ENCODE results near the gene SF3B1. TPM values are rescaled to one million over a fixed set of nuclear protein-coding genes. Genes with fewer than 3 reads are reported as not detected.

The SF3B1 gene
- total RNA-seq, 1 donor from 2014 or later: 247 TPM

GRCh38 chr2:197369228-197369932 is 65.4 kb downstream of the SF3B1 start:
- Mint-ChIP-seq H3K27ac (no peak overlapping the region), H3K4me3 (no peak overlapping the region), H3K4me1 (ENCODE audit: low read depth) (peaks cover 12% of the 10 kb centered on the region), H3K9me3 (no peaks in the 10 kb centered on the region), H3K27me3 (ENCODE audit: insufficient read depth) (no peaks in the 10 kb centered on the region), H3K36me3 (ENCODE audit: low read depth) (no peaks in the 10 kb centered on the region)
- no peak for DNase-seq (ENCODE audit: low spot score)
- intact Hi-C loops (cut with micrococcal nuclease): no loop called here

DNA sequence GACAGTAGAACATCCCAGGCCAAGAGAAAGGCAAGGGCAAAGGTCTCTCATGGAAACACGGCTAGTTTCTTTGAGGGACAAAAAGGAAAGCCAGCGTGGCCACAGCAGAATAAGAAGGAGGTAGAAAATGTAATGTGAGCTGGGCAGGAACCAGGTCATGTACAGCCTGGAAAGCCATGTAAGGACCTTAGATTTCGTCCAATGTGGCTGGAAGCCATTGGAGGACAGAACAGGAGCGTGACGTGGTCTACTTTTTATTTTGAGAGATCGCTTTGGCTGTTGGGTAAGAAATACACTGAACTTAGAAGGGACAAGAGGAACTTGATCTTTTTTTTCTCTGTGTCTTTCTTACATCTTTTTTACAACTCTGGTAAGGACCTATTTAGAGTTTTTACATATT is 66.4 kb downstream of the SF3B1 start:
- Mint-ChIP-seq H3K27me3 (ENCODE audit: insufficient read depth) (no peaks in the 10 kb centered on the region), H3K4me3 (no peak overlapping the region), H3K4me1 (ENCODE audit: low read depth) (peaks cover 12% of the 10 kb centered on the region), H3K9me3 (no peaks in the 10 kb centered on the region), H3K27ac (no peak overlapping the region), H3K36me3 (ENCODE audit: low read depth) (no peaks in the 10 kb centered on the region)
- DNase-seq (ENCODE audit: low spot score): no peak
- intact Hi-C loops (cut with micrococcal nuclease): no loop called here

GRCh38 chr2:197363998-197364397 is 70.8 kb downstream of the SF3B1 start:
- Mint-ChIP-seq H3K36me3 (ENCODE audit: low read depth) (no peaks in the 10 kb centered on the region), H3K27ac (no peak overlapping the region), H3K4me3 (no peak overlapping the region), H3K4me1 (ENCODE audit: low read depth) (peaks cover 14% of the 10 kb centered on the region), H3K27me3 (ENCODE audit: insufficient read depth) (no peaks in the 10 kb centered on the region), H3K9me3 (peaks cover 7% of the 10 kb centered on the region)
- DNase-seq (ENCODE audit: low spot score): no peak
- intact Hi-C loops (cut with micrococcal nuclease): no loop called here

- H3K27ac Mint-ChIP-seq: no peak overlapping the region
- DNase-seq (ENCODE audit: low spot score): no peak
- H3K27me3 Mint-ChIP-seq (ENCODE audit: insufficient read depth): no peaks in the 10 kb centered on the region
- no peaks in the 10 kb centered on the region for H3K36me3 Mint-ChIP-seq (ENCODE audit: low read depth)
- peaks cover 8% of the 10 kb centered on the region for H3K9me3 Mint-ChIP-seq
- intact Hi-C loops (cut with micrococcal nuclease): no loop called here
- H3K4me1 Mint-ChIP-seq (ENCODE audit: low read depth): peaks cover 26% of the 10 kb centered on the region
- no peak overlapping the region for H3K4me3 Mint-ChIP-seq
These were observed 74.1 kb downstream of the SF3B1 start for GRCh38 chr2:197360744-197361156.

DNA sequence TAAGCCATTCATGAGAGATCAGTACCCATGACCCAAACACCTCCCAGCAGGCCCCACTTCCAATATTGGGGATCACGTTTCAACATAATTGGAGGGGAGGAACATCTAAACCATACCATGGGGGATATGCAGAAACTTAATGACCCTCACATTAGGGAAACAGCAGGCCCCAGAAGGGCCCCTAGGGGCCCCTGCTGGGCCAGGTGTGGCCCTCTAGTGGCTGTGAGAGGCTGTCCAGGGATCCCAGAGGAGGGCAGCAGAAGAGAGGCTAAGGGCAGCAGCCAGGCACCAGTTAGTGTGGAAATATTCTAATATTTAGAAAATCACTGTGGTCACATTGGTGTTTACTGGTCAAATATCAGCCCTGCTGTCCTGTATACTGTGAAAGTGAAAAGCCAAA is 75.0 kb downstream of the SF3B1 start:
- Mint-ChIP-seq H3K27ac (no peak overlapping the region), H3K4me3 (no peak overlapping the region), H3K27me3 (ENCODE audit: insufficient read depth) (no peaks in the 10 kb centered on the region), H3K9me3 (peaks cover 8% of the 10 kb centered on the region), H3K36me3 (ENCODE audit: low read depth) (no peaks in the 10 kb centered on the region), H3K4me1 (ENCODE audit: low read depth) (peaks cover 26% of the 10 kb centered on the region)
- intact Hi-C loops (cut with micrococcal nuclease): loop anchor here (2.0 kb wide), 1 partner anchor 31 kb away; no protein-coding TSS in a partner anchor
- no peak for DNase-seq (ENCODE audit: low spot score)

DNA sequence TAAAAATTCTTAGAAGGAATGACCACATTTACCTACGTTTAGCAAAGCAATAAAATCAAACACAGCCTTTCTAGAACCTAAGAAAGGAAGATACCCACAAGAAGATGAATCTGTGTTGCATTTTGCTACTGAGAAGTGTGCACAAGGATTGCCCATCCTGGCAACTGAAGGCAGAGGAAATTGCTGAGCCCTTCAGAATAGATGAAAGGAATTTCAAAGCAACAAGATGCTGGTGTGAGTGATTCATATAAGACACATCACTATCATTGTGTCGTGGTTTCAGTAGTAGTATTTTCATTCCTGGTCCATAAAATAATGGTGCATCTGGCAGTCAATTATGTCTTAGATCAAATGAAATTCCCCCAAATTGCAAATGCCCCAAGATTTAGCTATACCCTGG is 75.9 kb downstream of the SF3B1 start:
- intact Hi-C loops (cut with micrococcal nuclease): loop anchor here (2.0 kb wide), 1 partner anchor 30 kb away; no protein-coding TSS in a partner anchor
- H3K36me3 Mint-ChIP-seq (ENCODE audit: low read depth): no peaks in the 10 kb centered on the region
- no peak for DNase-seq (ENCODE audit: low spot score)
- H3K27ac Mint-ChIP-seq: no peak overlapping the region
- peaks cover 8% of the 10 kb centered on the region for H3K9me3 Mint-ChIP-seq
- H3K4me3 Mint-ChIP-seq: no peak overlapping the region
- no peaks in the 10 kb centered on the region for H3K27me3 Mint-ChIP-seq (ENCODE audit: insufficient read depth)
- H3K4me1 Mint-ChIP-seq (ENCODE audit: low read depth): peaks cover 26% of the 10 kb centered on the region

DNA sequence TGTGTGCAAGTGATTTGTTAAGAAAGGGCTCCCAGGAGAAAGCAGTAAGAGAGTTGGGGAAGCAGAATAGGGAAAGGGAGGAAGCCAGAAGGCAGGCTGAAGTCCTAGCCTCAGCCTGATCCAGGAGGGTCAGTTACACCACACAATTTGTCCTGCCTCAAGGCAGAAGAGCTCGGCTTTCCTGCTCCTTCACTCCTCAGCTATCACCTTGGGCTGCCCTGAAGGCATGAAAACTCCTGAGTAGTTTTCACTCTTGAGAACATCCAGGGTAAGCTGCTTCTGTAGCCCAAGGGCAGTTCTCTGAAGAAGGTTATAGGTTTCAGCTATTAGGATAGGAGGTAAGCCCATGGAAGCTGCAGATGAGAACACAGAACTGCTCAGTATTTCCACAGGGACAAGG is 76.8 kb downstream of the SF3B1 start:
- no peak for DNase-seq (ENCODE audit: low spot score)
- intact Hi-C loops (cut with micrococcal nuclease): loop anchor here (2.0 kb wide), 1 partner anchor 29 kb away; no protein-coding TSS in a partner anchor
- no peak overlapping the region for H3K4me3 Mint-ChIP-seq
- no peak overlapping the region for H3K27ac Mint-ChIP-seq
- no peaks in the 10 kb centered on the region for H3K27me3 Mint-ChIP-seq (ENCODE audit: insufficient read depth)
- H3K36me3 Mint-ChIP-seq (ENCODE audit: low read depth): no peaks in the 10 kb centered on the region
- peaks cover 32% of the 10 kb centered on the region for H3K4me1 Mint-ChIP-seq (ENCODE audit: low read depth)
- peaks cover 8% of the 10 kb centered on the region for H3K9me3 Mint-ChIP-seq

GRCh38 chr2:197356136-197356535 is 78.7 kb downstream of the SF3B1 start:
- no peaks in the 10 kb centered on the region for H3K27me3 Mint-ChIP-seq (ENCODE audit: insufficient read depth)
- peaks cover 8% of the 10 kb centered on the region for H3K9me3 Mint-ChIP-seq
- peak overlapping the region; percentile 50 for H3K27ac Mint-ChIP-seq
- peaks cover 32% of the 10 kb centered on the region for H3K4me1 Mint-ChIP-seq (ENCODE audit: low read depth)
- H3K4me3 Mint-ChIP-seq: peak overlapping the region; percentile 63
- intact Hi-C loops (cut with micrococcal nuclease): no loop called here
- H3K36me3 Mint-ChIP-seq (ENCODE audit: low read depth): no peaks in the 10 kb centered on the region
- no peak for DNase-seq (ENCODE audit: low spot score)

- Mint-ChIP-seq H3K36me3 (ENCODE audit: low read depth) (no peaks in the 10 kb centered on the region), H3K27ac (no peak overlapping the region), H3K4me1 (ENCODE audit: low read depth) (peaks cover 21% of the 10 kb centered on the region), H3K27me3 (ENCODE audit: insufficient read depth) (no peaks in the 10 kb centered on the region), H3K9me3 (peaks cover 3% of the 10 kb centered on the region), H3K4me3 (no peak overlapping the region)
- intact Hi-C loops (cut with micrococcal nuclease): no loop called here
- DNase-seq (ENCODE audit: low spot score): no peak
These were observed 80.7 kb downstream of the SF3B1 start for GRCh38 chr2:197354169-197354558.

DNA sequence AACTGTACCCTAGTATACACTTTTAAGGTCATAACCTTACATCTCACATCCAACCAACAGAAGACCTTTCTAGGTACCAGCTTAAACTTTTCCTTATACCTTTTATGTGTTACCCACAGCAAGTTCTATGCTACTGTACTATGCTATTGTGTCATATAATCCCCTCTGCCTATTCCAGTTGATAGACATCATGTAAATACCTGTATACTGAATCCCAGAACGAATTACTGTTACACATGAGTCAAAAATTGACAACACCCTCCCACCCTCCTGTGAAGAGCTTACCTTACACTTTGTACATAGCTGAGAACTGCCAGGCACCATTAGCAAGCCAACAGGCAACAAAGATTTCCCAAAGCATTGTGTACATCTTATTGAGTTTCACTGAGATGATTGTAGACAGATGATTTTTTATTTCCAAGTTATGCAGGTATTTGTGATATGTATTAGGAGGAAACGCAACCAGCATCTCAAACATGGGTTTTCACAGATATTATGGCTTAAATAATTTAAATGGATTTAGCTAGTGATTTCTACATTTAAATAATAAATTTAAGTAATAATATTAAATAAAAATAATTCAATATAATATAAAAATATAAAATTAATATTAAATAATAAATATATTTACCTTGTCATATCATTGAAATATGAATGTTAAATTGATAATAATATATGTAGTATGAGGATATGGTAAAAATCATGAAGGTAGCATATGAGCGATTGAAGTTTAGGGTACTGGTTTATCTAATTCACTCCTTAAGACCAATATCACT is 81.2 kb downstream of the SF3B1 start:
- Mint-ChIP-seq H3K36me3 (ENCODE audit: low read depth) (no peaks in the 10 kb centered on the region), H3K9me3 (no peaks in the 10 kb centered on the region), H3K4me1 (ENCODE audit: low read depth) (peaks cover 15% of the 10 kb centered on the region), H3K27me3 (ENCODE audit: insufficient read depth) (no peaks in the 10 kb centered on the region), H3K27ac (no peak overlapping the region), H3K4me3 (no peak overlapping the region)
- no peak for DNase-seq (ENCODE audit: low spot score)
- intact Hi-C loops (cut with micrococcal nuclease): no loop called here

GRCh38 chr2:197349699-197350098 is 85.1 kb downstream of the SF3B1 start:
- intact Hi-C loops (cut with micrococcal nuclease): no loop called here
- Mint-ChIP-seq H3K4me1 (ENCODE audit: low read depth) (peaks cover 11% of the 10 kb centered on the region), H3K36me3 (ENCODE audit: low read depth) (no peaks in the 10 kb centered on the region), H3K4me3 (no peak overlapping the region), H3K27me3 (ENCODE audit: insufficient read depth) (no peaks in the 10 kb centered on the region), H3K9me3 (no peaks in the 10 kb centered on the region), H3K27ac (no peak overlapping the region)
- no peak for DNase-seq (ENCODE audit: low spot score)

- Mint-ChIP-seq H3K4me3 (no peak overlapping the region), H3K4me1 (ENCODE audit: low read depth) (peaks cover 11% of the 10 kb centered on the region), H3K27ac (no peak overlapping the region), H3K36me3 (ENCODE audit: low read depth) (no peaks in the 10 kb centered on the region), H3K27me3 (ENCODE audit: insufficient read depth) (no peaks in the 10 kb centered on the region), H3K9me3 (no peaks in the 10 kb centered on the region)
- DNase-seq (ENCODE audit: low spot score): no peak
- intact Hi-C loops (cut with micrococcal nuclease): no loop called here
These were observed 86.0 kb downstream of the SF3B1 start for GRCh38 chr2:197348721-197349360.

DNA sequence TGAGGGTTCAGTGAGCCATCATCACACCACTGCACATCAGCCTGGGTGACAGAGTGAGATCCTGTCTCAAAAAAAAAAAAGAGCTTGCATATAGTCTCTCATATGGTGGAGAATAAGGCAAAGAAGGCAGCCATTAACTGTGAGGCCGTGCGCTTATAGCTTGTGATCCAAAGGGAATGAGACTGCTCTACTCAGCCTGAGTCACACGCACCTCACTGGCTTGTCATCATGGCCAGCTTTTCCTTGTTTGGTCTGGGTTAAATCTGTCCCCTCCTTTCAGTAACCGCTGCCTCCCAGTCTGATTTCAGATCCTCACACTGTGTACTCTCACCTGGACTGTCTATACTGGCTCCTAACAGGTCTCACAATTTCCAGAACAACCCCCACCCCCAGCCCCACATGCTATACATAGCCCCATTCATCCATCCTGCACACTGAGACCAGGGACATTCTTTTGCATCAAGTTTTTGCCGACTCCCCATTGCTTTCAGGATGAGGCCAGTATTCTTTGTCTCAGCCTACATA is 88.9 kb downstream of the SF3B1 start:
- intact Hi-C loops (cut with micrococcal nuclease): loop anchor here (2.0 kb wide), 1 partner anchor 17 kb away; no protein-coding TSS in a partner anchor
- H3K36me3 Mint-ChIP-seq (ENCODE audit: low read depth): no peaks in the 10 kb centered on the region
- no peak for DNase-seq (ENCODE audit: low spot score)
- no peaks in the 10 kb centered on the region for H3K9me3 Mint-ChIP-seq
- H3K27ac Mint-ChIP-seq: no peak overlapping the region
- peaks cover 6% of the 10 kb centered on the region for H3K4me1 Mint-ChIP-seq (ENCODE audit: low read depth)
- H3K27me3 Mint-ChIP-seq (ENCODE audit: insufficient read depth): no peaks in the 10 kb centered on the region
- no peak overlapping the region for H3K4me3 Mint-ChIP-seq

Data from activated T-helper 1 cell treated with anti-CD3 and anti-CD28 coated beads, Interleukin-12 subunit alpha, Interleukin-12 subunit beta, Interleukin-2, Interleukin-4 antibody, amounts not matched to agents 30 ng/mL and 10 ng/mL and 1 ng/mL, durations not matched to agents 14 hours and 24 hours and 36 hours (primary cell).